ENCODE data around the gene CD247.

DNA sequence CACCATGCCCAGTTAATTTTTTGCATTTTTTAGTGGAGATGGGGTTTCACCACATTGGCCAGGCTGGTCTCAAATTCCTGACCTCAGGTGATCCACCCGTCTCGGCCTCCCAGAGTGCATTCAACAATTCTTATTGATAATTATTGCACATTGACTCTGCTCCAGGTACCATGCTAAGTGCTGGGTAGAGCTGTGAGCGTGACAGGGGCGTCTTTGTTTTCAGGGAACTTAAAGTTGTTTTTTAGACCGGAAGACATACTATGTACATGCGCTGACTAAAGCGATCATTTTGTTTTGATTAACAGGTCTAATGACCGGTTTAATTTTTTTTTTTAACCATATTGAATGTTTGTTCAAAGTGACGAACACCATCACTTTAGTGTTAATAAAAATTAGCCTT, 4.0 kb downstream of the CD247 start:
- no peak for TF ChIP-seq EZH2 (IDR thresholded peaks at IDR 0.05)
- TF ChIP-seq, protein P1, sequence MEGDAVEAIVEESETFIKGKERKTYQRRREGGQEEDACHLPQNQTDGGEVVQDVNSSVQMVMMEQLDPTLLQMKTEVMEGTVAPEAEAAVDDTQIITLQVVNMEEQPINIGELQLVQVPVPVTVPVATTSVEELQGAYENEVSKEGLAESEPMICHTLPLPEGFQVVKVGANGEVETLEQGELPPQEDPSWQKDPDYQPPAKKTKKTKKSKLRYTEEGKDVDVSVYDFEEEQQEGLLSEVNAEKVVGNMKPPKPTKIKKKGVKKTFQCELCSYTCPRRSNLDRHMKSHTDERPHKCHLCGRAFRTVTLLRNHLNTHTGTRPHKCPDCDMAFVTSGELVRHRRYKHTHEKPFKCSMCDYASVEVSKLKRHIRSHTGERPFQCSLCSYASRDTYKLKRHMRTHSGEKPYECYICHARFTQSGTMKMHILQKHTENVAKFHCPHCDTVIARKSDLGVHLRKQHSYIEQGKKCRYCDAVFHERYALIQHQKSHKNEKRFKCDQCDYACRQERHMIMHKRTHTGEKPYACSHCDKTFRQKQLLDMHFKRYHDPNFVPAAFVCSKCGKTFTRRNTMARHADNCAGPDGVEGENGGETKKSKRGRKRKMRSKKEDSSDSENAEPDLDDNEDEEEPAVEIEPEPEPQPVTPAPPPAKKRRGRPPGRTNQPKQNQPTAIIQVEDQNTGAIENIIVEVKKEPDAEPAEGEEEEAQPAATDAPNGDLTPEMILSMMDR (IDR thresholded peaks at IDR 0.05) = no peak
